SK-N-SH treated with all-trans-retinoic acid at 6 μM for 48 hours (cell line): ENCODE results near the gene TEC.

Experiments used
- CSRNP3 ChIP-seq: fragments of 250-450 bp; sonication (Bioruptor Pico); IDR thresholded peaks from 2 replicates; pipeline ENCODE4 v1.5.1; 2021; ENCODE audit warnings: mild to moderate bottlenecking, moderate library complexity
- GLIS3 ChIP-seq: fragments of 250-450 bp; sonication (Bioruptor Pico); IDR thresholded peaks from 2 replicates; pipeline ENCODE4 v1.5.0; 2020; ENCODE audit warnings: mild to moderate bottlenecking, moderate library complexity
- SNAI2 ChIP-seq: fragments of 250-450 bp; sonication (Bioruptor Pico); IDR thresholded peaks from 2 replicates; pipeline ENCODE4 v1.5.0; 2020; ENCODE audit warnings: mild to moderate bottlenecking, moderate library complexity
- TOX ChIP-seq: fragments of 250-450 bp; sonication (Bioruptor Pico); IDR thresholded peaks from 2 replicates; pipeline ENCODE4 v1.8.0; 2021; ENCODE audit warnings: mild to moderate bottlenecking, moderate library complexity, borderline replicate concordance
- ZC3H10 ChIP-seq: fragments of 250-450 bp; sonication (Bioruptor Pico); IDR thresholded peaks from 2 replicates; pipeline ENCODE4 v1.5.1; 2021; ENCODE audit warnings: mild to moderate bottlenecking, moderate library complexity
- ZFP3 ChIP-seq: fragments of 250-450 bp; sonication (Bioruptor Pico); IDR thresholded peaks from 2 replicates; pipeline ENCODE4 v1.5.0; 2020; ENCODE audit warnings: mild to moderate bottlenecking, moderate library complexity
- ZFP30 ChIP-seq: fragments of 450-650 bp; formaldehyde crosslinking; IDR thresholded peaks from 2 replicates; pipeline ENCODE4 v1.5.0; 2022; ENCODE audit warnings: mild to moderate bottlenecking, moderate library complexity
- ZNF565 ChIP-seq: fragments of 450-650 bp; formaldehyde crosslinking; conservative IDR thresholded peaks from 2 replicates; pipeline ENCODE4 v1.5.0; 2020; ENCODE audit warnings: low read depth, mild to moderate bottlenecking, moderate library complexity
- ZNF70 ChIP-seq: fragments of 450-650 bp; formaldehyde crosslinking; IDR thresholded peaks from 2 replicates; pipeline ENCODE4 v1.5.0; 2020; ENCODE audit warnings: mild to moderate bottlenecking, moderate library complexity
- ZNF8 ChIP-seq: fragments of 450-650 bp; formaldehyde crosslinking; IDR thresholded peaks from 2 replicates; pipeline ENCODE4 v1.5.0; 2020; ENCODE audit warnings: mild to moderate bottlenecking, moderate library complexity

- TF ChIP-seq ZNF70 (CRISPR knock-in tag), result no peak
- TF ChIP-seq SNAI2 (CRISPR knock-in tag), result no peak
- no peak for TF ChIP-seq ZNF8 (CRISPR knock-in tag)
- TF ChIP-seq GLIS3 (CRISPR knock-in tag), result no peak
- TF ChIP-seq TOX, result no peak
- no peak for TF ChIP-seq ZC3H10
- TF ChIP-seq ZFP30, result no peak
- TF ChIP-seq ZFP3, result no peak
- no peak for TF ChIP-seq ZNF565 (CRISPR knock-in tag)
- no peak for TF ChIP-seq CSRNP3
Observed at GRCh38 chr4:48296365-48296764, 26.7 kb upstream of the TEC start.
